ENCODE measurements around the gene SELENON.

The SELENON gene

GRCh38 chr1:25757846-25758185 is 42.2 kb upstream of the SELENON start:
- no peak overlapping the region for H3K4me3 ChIP-seq (ENCODE audit: low read depth, low read length)
- no peak for TF ChIP-seq CTCF (IDR thresholded peaks at IDR 0.05; ENCODE audit: borderline replicate concordance, insufficient read depth, low read depth, low read length)

GRCh38 chr1:25758466-25759070 is 41.4 kb upstream of the SELENON start:
- TF ChIP-seq CTCF (IDR thresholded peaks at IDR 0.05; ENCODE audit: borderline replicate concordance, insufficient read depth, low read depth, low read length): no peak
- no peak overlapping the region for H3K4me3 ChIP-seq (ENCODE audit: low read depth, low read length)

GRCh38 chr1:25760122-25760719 is 39.8 kb upstream of the SELENON start:
- no peak overlapping the region for H3K4me3 ChIP-seq (ENCODE audit: low read depth, low read length)
- no peak for TF ChIP-seq CTCF (IDR thresholded peaks at IDR 0.05; ENCODE audit: borderline replicate concordance, insufficient read depth, low read depth, low read length)

- no peak for TF ChIP-seq CTCF (IDR thresholded peaks at IDR 0.05; ENCODE audit: borderline replicate concordance, insufficient read depth, low read depth, low read length)
- no peak overlapping the region for H3K4me3 ChIP-seq (ENCODE audit: low read depth, low read length)
These were observed 39.1 kb upstream of the SELENON start for GRCh38 chr1:25760871-25761270.

- H3K4me3 ChIP-seq (ENCODE audit: low read depth, low read length): no peak overlapping the region
- TF ChIP-seq CTCF (IDR thresholded peaks at IDR 0.05; ENCODE audit: borderline replicate concordance, insufficient read depth, low read depth, low read length): no peak
These were observed 36.5 kb upstream of the SELENON start for GRCh38 chr1:25763493-25763892.

GRCh38 chr1:25765136-25765922 is 34.7 kb upstream of the SELENON start:
- TF ChIP-seq CTCF (IDR thresholded peaks at IDR 0.05; ENCODE audit: borderline replicate concordance, insufficient read depth, low read depth, low read length): no peak
- no peak overlapping the region for H3K4me3 ChIP-seq (ENCODE audit: low read depth, low read length)
